Stimulated activated CD8-positive, alpha-beta memory T cell treated with anti-CD3 and anti-CD28 coated beads, Interleukin-15, amount 100 ng/mL, for 24 hours (primary cell): ENCODE data around the gene SLC39A11.
"Not testable (repeated sequence)": the region's sequence is repeated elsewhere in the genome, so short reads cannot be mapped to it uniquely, and the experiment has no call there.

Experiments used
- DNase-seq: peaks from one replicate; pipeline ENCODE4 v3.0.0-alpha.2; 2020; ENCODE audit warnings: low read depth

The SLC39A11 gene

DNA sequence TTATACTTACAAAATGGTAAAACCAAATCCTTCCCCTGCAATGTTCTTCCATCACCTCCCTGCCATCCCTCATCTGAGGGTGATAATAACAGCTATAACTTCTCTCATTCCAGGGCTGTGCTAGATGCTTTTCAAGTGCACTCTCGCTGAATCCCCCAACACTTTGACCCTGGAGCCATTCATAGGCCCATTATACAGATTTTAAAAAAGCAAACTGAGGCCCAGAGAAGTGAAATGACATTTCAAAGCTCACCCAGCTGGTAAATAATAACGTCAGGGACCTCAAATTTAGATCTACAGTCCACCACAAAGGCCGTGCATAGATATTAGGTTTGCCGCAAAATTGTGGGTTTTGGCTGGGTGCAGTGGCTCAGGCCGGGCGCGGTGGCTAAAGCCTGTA, 378.8 kb downstream of the SLC39A11 start:
- no peak for DNase-seq

GRCh38 chr17:72711521-72712310, 380.8 kb downstream of the SLC39A11 start:
- no peak for DNase-seq

DNA sequence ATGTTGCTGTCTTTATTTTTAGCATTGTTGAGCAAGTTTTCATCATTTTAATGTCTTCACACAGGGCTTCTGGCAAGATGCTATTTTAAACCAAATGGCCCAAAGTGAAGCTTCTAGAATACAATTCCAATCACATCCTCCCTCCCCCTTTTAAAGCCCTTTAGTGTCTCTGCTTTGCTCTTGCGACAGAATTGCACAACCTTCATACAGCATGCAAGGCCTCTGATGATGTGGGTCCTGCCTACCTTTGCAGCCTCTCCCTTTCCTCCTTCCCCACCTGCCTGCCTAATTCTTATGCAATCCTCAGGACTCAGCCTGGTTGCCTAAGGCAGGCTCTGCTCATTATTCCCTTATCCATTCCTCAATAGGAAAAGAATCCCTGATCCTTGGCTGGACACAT, 381.7 kb downstream of the SLC39A11 start:
- DNase-seq, result no peak

GRCh38 chr17:72710202-72710601, 382.3 kb downstream of the SLC39A11 start:
- DNase-seq, result no peak

DNA sequence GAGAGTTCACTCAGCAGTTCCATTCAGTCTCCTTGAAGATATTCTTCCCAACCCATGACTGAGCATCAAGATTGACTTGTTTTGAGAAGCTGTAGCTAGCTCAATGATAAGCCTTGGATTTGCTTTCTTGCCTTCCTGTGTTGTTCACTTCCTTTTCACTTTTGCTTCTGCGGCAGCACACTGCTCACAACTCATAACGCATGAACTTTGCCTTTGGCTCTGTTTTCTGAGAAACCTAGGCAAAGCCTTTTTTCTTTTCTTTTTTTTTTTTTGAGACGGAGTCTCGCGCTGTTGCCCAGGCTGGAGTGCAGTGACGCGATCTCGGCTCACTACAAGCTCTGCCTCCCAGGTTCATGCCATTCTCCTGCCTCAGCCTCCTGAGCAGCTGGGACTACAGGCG, 383.8 kb downstream of the SLC39A11 start:
- not testable (repeated sequence) for DNase-seq

DNA sequence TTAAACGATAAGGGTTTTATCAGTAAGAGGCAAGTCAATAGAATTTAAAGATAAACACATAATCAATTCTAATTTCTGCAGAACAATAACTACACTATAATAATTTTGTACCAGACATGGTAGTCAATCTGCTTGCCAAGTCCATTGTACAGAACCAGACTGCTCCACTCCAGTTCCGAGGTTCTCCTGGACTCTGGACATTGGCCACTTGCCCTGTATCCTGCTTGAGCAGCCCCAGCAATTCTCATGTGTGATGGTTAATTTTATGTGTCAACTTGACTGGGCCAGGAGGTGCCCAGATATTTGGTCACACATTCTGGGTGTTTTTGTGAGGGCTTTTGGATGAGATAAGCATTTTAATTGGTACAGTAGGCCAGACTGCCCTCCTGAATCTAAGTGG, 384.6 kb downstream of the SLC39A11 start:
- DNase-seq, result no peak

GRCh38 chr17:72706396-72706981, 386.0 kb downstream of the SLC39A11 start:
- DNase-seq, result no peak

GRCh38 chr17:72705905-72706395, 386.5 kb downstream of the SLC39A11 start:
- no peak for DNase-seq

GRCh38 chr17:72702998-72703397, 389.5 kb downstream of the SLC39A11 start:
- no peak for DNase-seq

GRCh38 chr17:72702136-72702735, 390.3 kb downstream of the SLC39A11 start:
- DNase-seq, result no peak

DNA sequence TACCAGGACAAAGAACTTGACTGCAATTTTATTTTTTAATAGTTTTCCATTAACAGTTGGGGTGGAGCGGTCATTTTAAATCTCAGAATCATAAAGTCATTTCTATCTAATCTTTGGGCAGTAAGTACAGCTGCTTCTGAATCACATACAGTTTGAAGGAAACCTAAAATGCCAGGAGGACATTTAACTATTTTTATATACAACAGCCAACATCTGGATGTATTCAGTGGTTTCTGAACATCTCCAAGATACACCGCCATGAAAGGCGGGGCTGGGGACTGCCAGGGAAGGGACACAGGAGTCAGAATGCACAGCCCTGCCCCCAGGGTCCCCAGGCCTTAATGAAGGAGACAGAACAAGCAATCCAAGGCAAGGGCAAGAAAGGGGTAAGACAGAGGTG, 392.3 kb downstream of the SLC39A11 start:
- no peak for DNase-seq

DNA sequence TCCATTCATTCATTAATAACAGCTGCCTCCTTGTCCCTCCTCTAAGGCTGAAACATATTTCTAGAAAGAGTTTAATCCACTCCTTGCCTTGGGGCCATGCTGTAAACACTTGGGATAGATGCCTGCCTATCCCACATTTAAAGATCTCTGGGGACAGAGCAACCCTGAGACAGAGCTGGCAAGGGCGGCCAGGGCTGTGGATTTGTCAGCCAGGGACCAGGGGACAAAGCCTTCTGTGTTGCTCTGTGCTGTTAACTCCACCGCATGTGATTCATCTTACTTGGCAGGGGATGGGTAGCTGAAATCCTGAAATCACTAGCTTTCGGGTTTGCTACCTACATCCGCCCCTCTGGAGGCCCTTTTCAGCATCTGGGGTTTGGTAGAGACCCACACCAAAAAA, 392.9 kb downstream of the SLC39A11 start:
- no peak for DNase-seq

- DNase-seq, result no peak
Observed at GRCh38 chr17:72697602-72698146, 394.8 kb downstream of the SLC39A11 start.

GRCh38 chr17:72696721-72697120, 395.8 kb downstream of the SLC39A11 start:
- no peak for DNase-seq

DNA sequence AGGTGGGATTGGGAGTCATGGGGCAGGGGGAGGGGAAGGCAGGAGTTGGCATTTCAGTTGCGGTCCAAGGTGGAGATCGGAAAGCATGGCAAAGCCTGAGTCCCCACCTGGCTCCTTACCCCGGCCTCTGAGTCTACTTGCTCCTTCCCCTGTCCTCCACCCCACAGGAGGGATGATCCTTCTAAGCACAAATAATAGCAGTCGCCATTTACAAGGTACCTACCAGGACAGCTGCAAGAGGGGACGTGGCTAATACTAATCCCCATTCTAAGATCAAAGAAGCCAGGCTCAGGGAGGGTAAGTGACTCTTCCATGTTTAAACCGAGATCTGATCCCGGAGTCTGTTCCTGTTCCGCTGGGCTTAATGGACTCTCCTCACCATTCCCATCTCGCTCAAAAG, 396.3 kb downstream of the SLC39A11 start:
- no peak for DNase-seq

DNA sequence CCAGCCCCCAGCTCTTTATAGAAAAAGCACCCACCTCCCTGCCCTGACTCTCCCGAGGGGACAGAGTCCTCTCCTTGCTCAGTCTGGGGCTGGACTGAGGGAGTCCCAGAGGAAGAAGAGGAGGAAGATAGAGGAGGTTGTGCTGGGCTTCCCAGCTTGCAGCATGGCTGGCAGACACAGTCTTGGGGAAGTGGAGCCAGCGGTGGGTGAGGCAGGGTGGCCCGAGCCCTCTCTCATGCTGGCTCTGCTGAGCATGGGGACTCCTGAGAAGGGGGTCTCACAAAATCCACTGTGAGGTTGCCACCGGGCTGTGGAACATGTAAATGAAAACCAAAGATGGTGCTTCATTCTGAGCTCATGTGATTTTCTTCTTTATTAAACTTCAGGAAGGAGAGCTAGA, 398.5 kb downstream of the SLC39A11 start:
- no peak for DNase-seq

GRCh38 chr17:72693151-72693878, 399.2 kb downstream of the SLC39A11 start:
- DNase-seq, result no peak

DNA sequence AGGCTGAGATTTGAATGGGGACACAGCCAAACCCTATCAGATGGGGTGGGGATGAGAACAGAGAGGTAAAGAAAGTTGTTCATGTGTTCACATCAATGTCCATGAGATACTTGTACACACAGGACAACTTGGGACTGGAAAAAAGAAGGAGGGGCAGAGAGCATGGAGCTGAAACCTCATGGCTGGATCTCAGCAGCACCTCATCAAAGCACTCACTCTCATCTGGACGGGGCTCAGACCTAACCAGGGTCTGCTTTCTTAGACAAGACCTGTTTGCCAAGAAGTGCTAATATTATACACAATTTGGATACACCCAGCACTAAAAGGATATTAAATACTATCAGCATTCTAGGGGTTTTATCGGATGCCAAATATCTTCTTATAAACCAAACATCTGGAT, 399.8 kb downstream of the SLC39A11 start:
- no peak for DNase-seq

DNA sequence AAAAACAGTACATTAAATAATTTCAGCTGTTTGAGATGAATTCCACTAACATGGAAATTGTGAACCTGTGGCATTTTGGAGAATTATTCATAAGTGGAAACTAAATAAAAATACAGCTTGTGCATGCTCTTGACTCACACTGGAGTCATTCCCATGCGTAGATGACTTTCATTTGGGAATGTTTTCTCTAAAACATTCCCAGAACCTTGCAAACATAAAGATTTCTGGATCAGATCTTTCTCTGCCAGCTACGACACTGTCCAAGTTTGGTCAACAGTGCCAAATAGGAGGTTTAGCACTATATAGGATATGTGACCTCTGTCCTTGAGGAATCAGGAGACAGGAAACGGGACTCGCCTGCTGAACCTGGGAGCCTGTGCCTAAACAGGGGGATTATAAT, 400.9 kb downstream of the SLC39A11 start:
- no peak for DNase-seq

DNA sequence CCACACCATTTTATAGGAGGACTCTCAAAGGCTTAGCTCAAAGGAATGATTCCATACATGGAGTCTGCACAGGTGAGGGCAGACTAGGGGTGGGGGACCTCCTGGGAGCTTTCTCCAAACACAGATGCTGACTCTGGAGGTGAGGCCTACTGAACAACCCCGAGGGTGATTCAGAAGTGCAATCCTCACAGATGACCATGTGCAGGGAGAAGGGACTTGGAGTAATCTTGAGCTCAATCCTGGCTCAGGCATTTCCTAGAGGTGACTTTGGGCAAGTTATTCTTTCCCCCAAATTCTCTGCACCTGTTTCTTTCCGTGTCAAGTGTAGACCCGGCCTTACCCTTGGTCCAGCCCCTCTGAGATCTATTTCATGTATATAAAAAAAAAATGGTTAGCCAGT, 401.5 kb downstream of the SLC39A11 start:
- DNase-seq, result no peak

DNA sequence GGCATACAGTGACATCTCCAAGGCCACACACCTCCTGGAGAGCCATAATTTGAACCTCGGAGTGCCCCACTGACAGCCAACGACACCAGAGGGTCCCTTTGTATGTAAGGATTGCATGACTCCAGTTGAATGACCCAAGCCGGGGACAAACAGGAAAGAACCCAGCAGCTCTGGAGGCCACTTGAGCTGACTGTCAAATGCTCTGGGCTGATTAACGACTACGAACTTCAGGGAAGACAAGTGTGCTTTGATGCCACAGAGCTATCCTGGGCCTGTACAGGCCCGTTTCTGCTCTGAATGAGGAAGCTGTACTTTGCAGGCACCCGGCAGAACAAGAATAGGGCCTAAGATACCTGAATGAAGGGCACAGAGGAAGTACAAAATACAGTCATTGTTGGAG, 404.6 kb downstream of the SLC39A11 start:
- DNase-seq, result no peak

DNA sequence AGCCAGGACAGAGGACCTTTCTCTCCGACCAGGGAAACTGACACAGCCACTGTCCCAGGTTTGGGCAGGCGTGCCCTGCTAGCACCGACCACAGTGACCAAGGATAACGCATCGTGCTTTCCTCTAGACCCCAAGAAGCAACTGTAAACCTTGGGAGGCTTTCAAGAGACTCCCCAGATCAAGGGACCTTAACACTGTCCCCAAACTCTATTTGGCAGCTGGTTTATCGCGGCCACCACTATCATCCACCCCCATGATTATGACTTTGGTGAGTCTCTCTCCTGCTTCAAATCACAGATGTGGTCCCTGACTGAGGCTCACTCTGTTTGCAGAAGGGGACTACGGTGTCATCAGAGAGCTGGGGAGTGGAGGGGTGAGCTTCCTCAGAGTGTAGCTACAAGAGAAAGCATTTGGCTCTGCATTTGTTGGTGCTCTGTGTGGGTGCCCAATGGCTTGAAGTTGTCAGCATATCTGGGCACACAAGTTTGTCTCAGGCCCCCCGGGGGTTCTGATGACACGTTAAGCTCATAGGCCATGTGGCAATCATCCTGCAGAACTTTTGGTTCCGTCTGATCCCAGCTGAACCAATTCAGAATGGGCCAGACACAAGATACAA, 408.0 kb downstream of the SLC39A11 start:
- DNase-seq, result no peak
